Endothelial cell of umbilical vein (primary cell): ENCODE measurements around the gene ENO4. TPM values are rescaled to one million over a fixed set of nuclear protein-coding genes. Genes with fewer than 3 reads are reported as not detected.

Source experiments
- BruUV-seq: library from RNA; stranded (reverse); fragments of 400-500 nt; replicated peaks from 2 replicates; lab custom pipeline; 2021; lab: Mats Ljungman, UMichigan
- CTCF ChIA-PET: fragments of 300-600, 350-600 bp; sonication (Branson Sonifier 250); formaldehyde crosslinking; loops from one replicate; lab custom pipeline; 2021; ENCODE audit warnings: antibody characterized with exemption, inconsistent platforms; lab: Charles Lee
- POLR2A ChIA-PET: fragments of 300-600, 350-600 bp; sonication (Branson Sonifier 250); formaldehyde crosslinking; loops from one replicate; lab custom pipeline; 2021; ENCODE audit warnings: antibody characterized with exemption, inconsistent platforms; lab: Charles Lee
- DNase-seq: peaks from one replicate; pipeline ENCODE4 v3.0.0-alpha.2; 2011; ENCODE audit warnings: low read depth, low spot score
- FAIRE-seq: peaks from 2 replicates; lab custom pipeline; 2011; peaks lifted over from hg19 to GRCh38; lab: Jason Lieb, UNC
- H2AFZ ChIP-seq: 2 replicates; pipeline ENCODE4 v1.6.0; 2012; ENCODE audit warnings: low read depth, low read length, control low read depth, inconsistent platforms
- H3K27ac ChIP-seq: 2 replicates; pipeline ENCODE4 v1.5.1; 2011; ENCODE audit warnings: low read depth, mild to moderate bottlenecking, control low read depth, low read length, moderate library complexity; ENCODE audit not compliant: insufficient read depth
- H3K27me3 ChIP-seq, 2 experiments: 2 replicates each; pipeline versions ENCODE4 v1.6.0 to v1.6.1; 2011; ENCODE audit warnings: low read length in 2 of 2, mixed read lengths in 1 of 2; ENCODE audit not compliant: control insufficient read depth in 2 of 2, insufficient read depth in 2 of 2
- H3K36me3 ChIP-seq, 2 experiments: 2 replicates in 1 of 2; 3 replicates in 1 of 2; pipeline ENCODE4 v1.5.1; 2011; ENCODE audit warnings: low read length in 2 of 2, mild to moderate bottlenecking in 1 of 2, moderate library complexity in 1 of 2; ENCODE audit not compliant: control insufficient read depth in 2 of 2, insufficient read depth in 2 of 2; ENCODE audit errors: extremely low read depth in 1 of 2
- H3K4me1 ChIP-seq: 3 replicates; pipeline ENCODE4 v1.5.1; 2011; ENCODE audit warnings: mild to moderate bottlenecking, low read length; ENCODE audit not compliant: control insufficient read depth, insufficient read depth; ENCODE audit errors: extremely low read depth
- H3K4me2 ChIP-seq: 2 replicates; pipeline ENCODE4 v1.6.1; 2011; ENCODE audit warnings: low read length, control low read depth, mixed read lengths; ENCODE audit not compliant: insufficient read depth
- H3K4me3 ChIP-seq, 3 experiments: fragments of 200-600 bp in 1 of 3; sonication (generic), shearing (Covaris generic) in 1 of 3; replicated peaks in 1 of 3; 2 replicates each; pipeline ENCODE4 v1.5.1; 2011 to 2016; ENCODE audit warnings: control low read depth in 3 of 3, low read length in 3 of 3, mild to moderate bottlenecking in 2 of 3, inconsistent platforms in 1 of 3, low read depth in 1 of 3, moderate library complexity in 1 of 3; ENCODE audit not compliant: insufficient read depth in 1 of 3
- H3K79me2 ChIP-seq: 2 replicates; pipeline ENCODE4 v1.6.0; 2012; ENCODE audit warnings: low read length, inconsistent platforms; ENCODE audit not compliant: control insufficient read depth, insufficient read depth
- H3K9ac ChIP-seq: replicated peaks from 2 replicates; pipeline ENCODE3; 2011; ENCODE audit warnings: low read length, control low read depth; ENCODE audit not compliant: insufficient read depth; ENCODE audit errors: extremely low read depth
- H3K9me1 ChIP-seq: replicated peaks from 3 replicates; pipeline ENCODE4 v1.6.0; 2011; ENCODE audit warnings: mild to moderate bottlenecking, low read length; ENCODE audit not compliant: control insufficient read depth, insufficient read depth; ENCODE audit errors: extremely low read depth
- H3K9me3 ChIP-seq: replicated peaks from 2 replicates; pipeline ENCODE4 v1.5.1; 2012; ENCODE audit warnings: low read length, inconsistent platforms; ENCODE audit not compliant: control insufficient read depth, insufficient read depth
- H4K20me1 ChIP-seq: replicated peaks from 2 replicates; pipeline ENCODE3; 2011; ENCODE audit warnings: mild to moderate bottlenecking, low read length; ENCODE audit not compliant: control insufficient read depth, insufficient read depth; ENCODE audit errors: extremely low read depth
- EZH2 ChIP-seq: IDR thresholded peaks from 2 replicates; pipeline ENCODE4 v1.6.1; 2012; ENCODE audit warnings: borderline replicate concordance, low read depth, mild to moderate bottlenecking, moderate library complexity, low read length, inconsistent platforms; ENCODE audit not compliant: severe bottlenecking
- FOS ChIP-seq: IDR thresholded peaks from 2 replicates; pipeline ENCODE4 v1.6.1; 2011; ENCODE audit warnings: mild to moderate bottlenecking, low read length, moderate library complexity, borderline replicate concordance; ENCODE audit not compliant: insufficient read depth
- GATA2 ChIP-seq: IDR thresholded peaks from 2 replicates; pipeline ENCODE4 v1.7.0; 2011; ENCODE audit warnings: low read depth, mild to moderate bottlenecking, moderate library complexity, mixed read lengths, low read length; ENCODE audit not compliant: insufficient read length, insufficient read depth
- JUN ChIP-seq: IDR thresholded peaks from 2 replicates; pipeline ENCODE4 v1.6.1; 2011; ENCODE audit warnings: borderline replicate concordance, low read depth; ENCODE audit not compliant: insufficient read length, insufficient read depth
- MYC ChIP-seq: IDR thresholded peaks from one replicate; pipeline ENCODE4 v1.6.1; 2011; ENCODE audit warnings: mild to moderate bottlenecking, low read depth, low read length
- POLR2A ChIP-seq: IDR thresholded peaks from 2 replicates; pipeline ENCODE4 v1.6.1; 2012; ENCODE audit warnings: low read depth, mild to moderate bottlenecking, control low read depth, low read length
- POLR2AphosphoS5 ChIP-seq: IDR thresholded peaks from 2 replicates; pipeline ENCODE4 v1.6.1; 2012; ENCODE audit warnings: low read depth, mild to moderate bottlenecking, control low read depth, low read length, moderate library complexity; ENCODE audit not compliant: insufficient read depth
- dilution Hi-C: fragments of 300-500 bp; cut with MboI; formaldehyde crosslinking; loops from one replicate; pipeline ENCODE4 v1.15.0; 2019; ENCODE audit warnings: low sequenced_read_pairs; ENCODE audit not compliant: extremely low pct_ligation_motif_present
- intact Hi-C: fragments of 100-400 bp; cut with micrococcal nuclease; formaldehyde crosslinking; loops from one replicate; pipeline ENCODE4 v1.10.0; 2022
- polyA plus RNA-seq, 4 experiments: library from polyadenylated mRNA; depleted of rRNA in 3 of 4; stranded (reverse) in 3 of 4; unstranded in 1 of 4; fragments of >200 nt; gene quantifications; 2 replicates each; pipeline versions ENCODE4 v1.2.1 to v1.2.3, GENCODE V29; 2011 to 2012; ENCODE audit warnings: missing spikeins in 1 of 4
- total RNA-seq: library from RNA; stranded (reverse); gene quantifications from 2 replicates; pipeline ENCODE4 v1.2.3, GENCODE V29; 2021
- TF ChIP-seq, protein P1 (sequence below): IDR thresholded peaks from 2 replicates; pipeline ENCODE4 v1.6.1; 2011; ENCODE audit not compliant: insufficient read depth, insufficient read length
- TF ChIP-seq, protein P2 (sequence below), 2 donors: IDR thresholded peaks; 1 replicate in 1 of 2; 2 replicates in 1 of 2; pipeline ENCODE4 v1.5.1; 2011; ENCODE audit warnings: low read length in 2 of 2, mild to moderate bottlenecking in 2 of 2, moderate library complexity in 2 of 2, control low read depth in 1 of 2, inconsistent platforms in 1 of 2, low read depth in 1 of 2; ENCODE audit not compliant: insufficient read depth in 1 of 2; ENCODE audit errors: extremely low read depth in 1 of 2

Gene ENO4
- total and polyA plus RNA-seq, 2 donors (not counting 3 experiments of a cell fraction or from before 2014, with no cell fraction given) = 0.08 TPM; not detected in 1

DNA sequence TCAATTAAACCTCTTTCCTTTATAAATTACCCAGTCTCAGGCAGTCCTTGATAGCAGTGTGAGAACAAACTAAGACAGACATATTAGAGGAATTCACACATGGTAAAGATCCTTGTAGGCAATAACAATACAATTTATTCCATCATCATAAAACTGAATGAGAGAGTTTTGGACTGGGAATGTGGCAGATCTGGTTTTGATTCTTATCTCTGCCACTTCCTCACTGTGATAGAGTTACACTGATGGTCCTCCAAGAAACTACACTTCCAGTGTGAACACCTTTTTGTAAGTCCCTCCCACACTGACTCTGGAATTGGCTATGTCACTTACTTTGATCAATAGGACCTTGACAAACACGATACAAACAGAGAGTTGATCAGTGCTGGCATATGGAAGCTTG, 2.9 kb downstream of the ENO4 start:
- ChIA-PET CTCF (interaction anchor here (1.0 kb wide), 1 partner anchor 316 kb away, joined by 3 read pairs; no protein-coding TSS in a partner anchor), POLR2A (no interaction called here)
- Histone ChIP-seq H3K36me3 (no peaks in the 10 kb centered on the region), H3K27me3 (peaks cover 8 to 10% of the 10 kb centered on the region in 2 experiments), H2AFZ (no peak overlapping the region), H4K20me1 (no peaks in the 10 kb centered on the region), H3K9me1 (no peaks in the 10 kb centered on the region), H3K27ac (no peak overlapping the region), H3K9ac (no peak overlapping the region), H3K9me3 (no peaks in the 10 kb centered on the region), H3K4me2 (no peak overlapping the region), H3K4me3 (no peak overlapping the region), H3K4me1 (peaks cover 2% of the 10 kb centered on the region), H3K79me2 (no peaks in the 10 kb centered on the region)
- FAIRE-seq (no peak), DNase-seq (no peak)
- intact Hi-C loops (no loop called here), dilution Hi-C loops (no loop called here)
- no peak for TF ChIP-seq JUN
- no peak for TF ChIP-seq POLR2A
- TF ChIP-seq POLR2AphosphoS5 = no peak
- no TSS peak for BruUV-seq

DNA sequence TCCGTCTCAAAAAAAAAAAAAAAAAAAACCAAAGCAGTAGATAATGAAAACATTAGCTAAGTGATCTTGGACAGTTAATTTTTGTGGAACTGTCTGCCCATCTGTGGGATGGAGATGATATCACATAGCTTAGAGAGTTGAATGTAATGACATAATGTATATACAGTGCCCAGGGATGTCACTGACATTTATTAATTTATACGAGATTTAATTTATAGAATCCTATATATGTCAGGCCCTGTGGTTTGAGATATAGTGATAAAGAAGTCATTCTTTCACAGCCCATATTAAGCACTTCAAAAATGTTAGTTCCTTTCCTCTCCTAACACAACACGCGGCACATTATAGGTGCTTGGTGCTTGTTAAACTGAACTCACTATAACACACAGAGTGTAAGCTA, 4.0 kb downstream of the ENO4 start:
- Histone ChIP-seq H4K20me1 (no peaks in the 10 kb centered on the region), H3K4me3 (no peak overlapping the region), H3K79me2 (no peaks in the 10 kb centered on the region), H3K27ac (no peak overlapping the region), H3K9me3 (no peaks in the 10 kb centered on the region), H2AFZ (no peak overlapping the region), H3K36me3 (no peaks in the 10 kb centered on the region), H3K4me1 (peaks cover 2% of the 10 kb centered on the region), H3K27me3 (peaks cover 3 to 4% of the 10 kb centered on the region in 2 experiments), H3K9ac (no peak overlapping the region), H3K9me1 (no peaks in the 10 kb centered on the region), H3K4me2 (no peak overlapping the region)
- intact Hi-C loops (no loop called here), dilution Hi-C loops (no loop called here)
- ChIA-PET POLR2A (no interaction called here), CTCF (interaction anchor here (0.7 to 0.9 kb wide), 2 partner anchors 83 to 322 kb away, joined by 3 to 4 read pairs; no protein-coding TSS in a partner anchor)
- BruUV-seq = no TSS peak
- TF ChIP-seq JUN (no peak), GATA2 (no peak), POLR2A (no peak), MYC (no peak), POLR2AphosphoS5 (no peak), EZH2 (no peak), FOS (no peak)
- TF ChIP-seq, protein P1, sequence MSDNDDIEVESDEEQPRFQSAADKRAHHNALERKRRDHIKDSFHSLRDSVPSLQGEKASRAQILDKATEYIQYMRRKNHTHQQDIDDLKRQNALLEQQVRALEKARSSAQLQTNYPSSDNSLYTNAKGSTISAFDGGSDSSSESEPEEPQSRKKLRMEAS = no peak
- TF ChIP-seq, protein P2, sequence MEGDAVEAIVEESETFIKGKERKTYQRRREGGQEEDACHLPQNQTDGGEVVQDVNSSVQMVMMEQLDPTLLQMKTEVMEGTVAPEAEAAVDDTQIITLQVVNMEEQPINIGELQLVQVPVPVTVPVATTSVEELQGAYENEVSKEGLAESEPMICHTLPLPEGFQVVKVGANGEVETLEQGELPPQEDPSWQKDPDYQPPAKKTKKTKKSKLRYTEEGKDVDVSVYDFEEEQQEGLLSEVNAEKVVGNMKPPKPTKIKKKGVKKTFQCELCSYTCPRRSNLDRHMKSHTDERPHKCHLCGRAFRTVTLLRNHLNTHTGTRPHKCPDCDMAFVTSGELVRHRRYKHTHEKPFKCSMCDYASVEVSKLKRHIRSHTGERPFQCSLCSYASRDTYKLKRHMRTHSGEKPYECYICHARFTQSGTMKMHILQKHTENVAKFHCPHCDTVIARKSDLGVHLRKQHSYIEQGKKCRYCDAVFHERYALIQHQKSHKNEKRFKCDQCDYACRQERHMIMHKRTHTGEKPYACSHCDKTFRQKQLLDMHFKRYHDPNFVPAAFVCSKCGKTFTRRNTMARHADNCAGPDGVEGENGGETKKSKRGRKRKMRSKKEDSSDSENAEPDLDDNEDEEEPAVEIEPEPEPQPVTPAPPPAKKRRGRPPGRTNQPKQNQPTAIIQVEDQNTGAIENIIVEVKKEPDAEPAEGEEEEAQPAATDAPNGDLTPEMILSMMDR (IDR thresholded peaks at IDR 0.05; ENCODE audit: extremely low read depth in 1 of 2, insufficient read depth in 1 of 2, low read depth in 1 of 2, low read length in 2 of 2) = no peak
- DNase-seq (no peak), FAIRE-seq (no peak)
